A673 (cell line): ENCODE measurements around the gene PPM1M.

Experiments used
- CTCF ChIP-seq: fragments of 300-800, 200-600 bp; sonication (generic); conservative IDR thresholded peaks from 2 replicates; pipeline ENCODE4 v1.5.1; 2017; ENCODE audit warnings: low read depth, mild to moderate bottlenecking, antibody characterized with exemption, low read length, moderate library complexity, mixed read lengths
- EZH2 ChIP-seq: fragments of 200-600 bp; sonication (generic); IDR thresholded peaks from 2 replicates; pipeline ENCODE4 v1.6.1; 2017; ENCODE audit warnings: borderline replicate concordance, low read depth, mild to moderate bottlenecking, mixed read lengths, antibody characterized with exemption, low read length; ENCODE audit not compliant: poor library complexity, severe bottlenecking

- TF ChIP-seq CTCF, result no peak
- no peak for TF ChIP-seq EZH2
These were observed 34.0 kb downstream of the PPM1M start for GRCh38 chr3:52279596-52279995.
